Body of pancreas (tissue), 4 donors: ENCODE measurements around the gene IFT81.

Experiments used
- CTCF ChIP-seq, 7 experiments: fragments of 450-650 bp in 4 of 7; fragments of 200-600 bp in 3 of 7; sonication (generic) in 3 of 7; IDR thresholded peaks; one replicate each; pipeline ENCODE4 v1.5.1; 2016 to 2019; ENCODE audit warnings: antibody characterized with exemption in 7 of 7
- POLR2A ChIP-seq, 3 donors: fragments of 450-650 bp; IDR thresholded peaks; one replicate each; pipeline ENCODE4 v1.6.1; 2016; ENCODE audit warnings: antibody characterized with exemption in 3 of 3, mild to moderate bottlenecking in 2 of 3

- TF ChIP-seq POLR2A (IDR thresholded peaks at IDR 0.05) (no peak), CTCF (IDR thresholded peaks at IDR 0.05) (no peak)
These were observed 111.2 kb downstream of the IFT81 start for GRCh38 chr12:110235383-110235782.
